Measurements from ENCODE around the gene LINGO4. TPM values are rescaled to one million over a fixed set of nuclear protein-coding genes. Genes with fewer than 3 reads are reported as not detected.
"Not testable (repeated sequence)": the region's sequence is repeated elsewhere in the genome, so short reads cannot be mapped to it uniquely, and the experiment has no call there.

The LINGO4 gene
- total and polyA plus RNA-seq, 2 of the 13 experiments (the other 11 are each of a cell fraction or from before 2014, with no cell fraction given), result 0.02 to 0.05 TPM

- FAIRE-seq (no peak), ATAC-seq (no peak), DNase-seq (ENCODE audit: low spot score) (no peak)
- Histone ChIP-seq H4K20me1 (ENCODE audit: insufficient read depth, low read length) (no peaks in the 10 kb centered on the region), H3K36me3 (replicated peaks in 1 of 2; ENCODE audit: control insufficient read depth in 1 of 2, insufficient read depth in 2 of 2, low read length in 2 of 2) (no peaks in the 10 kb centered on the region; a peak in 1 of 5 replicates), H3K27me3 (ENCODE audit: control insufficient read depth in 1 of 2, insufficient read depth in 2 of 2, low read length in 2 of 2) (no peaks in the 10 kb centered on the region), H3K9me3 (ENCODE audit: low read length) (no peaks in the 10 kb centered on the region), H3K27ac (ENCODE audit: extremely low read length, insufficient read depth, low read length) (no peak overlapping the region), H3K4me2 (ENCODE audit: low read depth, low read length) (no peak overlapping the region), H3K79me2 (ENCODE audit: insufficient read depth, low read length) (no peaks in the 10 kb centered on the region), H3K9ac (ENCODE audit: insufficient read depth, low read depth, low read length) (no peak overlapping the region), H3K4me1 (ENCODE audit: insufficient read depth, low read length) (no peaks in the 10 kb centered on the region), H3K4me3 (replicated peaks in 1 of 3; ENCODE audit: insufficient read depth in 1 of 3, low read depth in 2 of 3, low read length in 3 of 3) (no peak overlapping the region), H2AFZ (ENCODE audit: low read length) (no peak overlapping the region)
- 76% methylated on average over 3 of the region's 3 CpGs for WGBS (ENCODE audit: low lambda C conversion rate)
- BruUV-seq (replicated peaks), result no TSS peak
- intact Hi-C loops (cut with micrococcal nuclease; ENCODE audit: unreplicated experiment), result no loop called here
- in situ Hi-C loops (cut with HindIII; ENCODE audit: extremely low pct_ligation_motif_present, low pct_unique_long_range_greater_than_20kb), result no loop called here
- ChIA-PET POLR2A (no interaction called here), CTCF (ENCODE audit: low intra/inter-chr PET ratio, low total read pairs) (no interaction called here)
- TF ChIP-seq HCFC1 (IDR thresholded peaks at IDR 0.05; ENCODE audit: low read depth, low read length) (no peak), MIXL1 (CRISPR knock-in tag; IDR thresholded peaks at IDR 0.05) (no peak), ZNF280B (CRISPR knock-in tag; IDR thresholded peaks at IDR 0.05; ENCODE audit: borderline replicate concordance) (no peak), AGO2 (optimal IDR thresholded peaks at IDR 0.05; ENCODE audit: low read depth, low read length) (no peak), BORCS8-MEF2B (CRISPR knock-in tag; IDR thresholded peaks at IDR 0.05) (no peak), DMAP1 (CRISPR knock-in tag; IDR thresholded peaks at IDR 0.05) (no peak), ZNF576 (CRISPR knock-in tag; IDR thresholded peaks at IDR 0.05) (no peak), PHF20 (CRISPR knock-in tag; IDR thresholded peaks at IDR 0.05) (no peak), TCF7L2 (IDR thresholded peaks at IDR 0.05; ENCODE audit: low read depth, low read length) (no peak), ZNF3 (CRISPR knock-in tag; IDR thresholded peaks at IDR 0.05) (no peak), CBFB (CRISPR knock-in tag; IDR thresholded peaks at IDR 0.05) (no peak), BHLHE40 (IDR thresholded peaks at IDR 0.05; ENCODE audit: low read length) (no peak), AHDC1 (CRISPR knock-in tag; IDR thresholded peaks at IDR 0.05; ENCODE audit: borderline replicate concordance) (no peak), ZNF335 (CRISPR knock-in tag; IDR thresholded peaks at IDR 0.05) (no peak), SIN3B (IDR thresholded peaks at IDR 0.05; ENCODE audit: low read length) (no peak), RARA (CRISPR knock-in tag; IDR thresholded peaks at IDR 0.05) (no peak)
Measured at GRCh38 chr1:151782741-151783140, 22.5 kb downstream of the LINGO4 start.

- H3K27me3 ChIP-seq (ENCODE audit: control insufficient read depth in 1 of 2, insufficient read depth in 2 of 2, low read length in 2 of 2); H2AFZ ChIP-seq (ENCODE audit: low read length); ATAC-seq; in situ Hi-C loops (cut with HindIII; ENCODE audit: extremely low pct_ligation_motif_present, low pct_unique_long_range_greater_than_20kb); H3K4me2 ChIP-seq (ENCODE audit: low read depth, low read length); FAIRE-seq; H3K4me3 ChIP-seq (replicated peaks in 1 of 3; ENCODE audit: insufficient read depth in 1 of 3, low read depth in 2 of 3, low read length in 3 of 3); H4K20me1 ChIP-seq (ENCODE audit: insufficient read depth, low read length); intact Hi-C loops (cut with micrococcal nuclease; ENCODE audit: unreplicated experiment); H3K4me1 ChIP-seq (ENCODE audit: insufficient read depth, low read length); BruUV-seq (replicated peaks); DNase-seq (ENCODE audit: low spot score); H3K79me2 ChIP-seq (ENCODE audit: insufficient read depth, low read length); H3K9me3 ChIP-seq (ENCODE audit: low read length); H3K36me3 ChIP-seq (replicated peaks in 1 of 2; ENCODE audit: control insufficient read depth in 1 of 2, insufficient read depth in 2 of 2, low read length in 2 of 2); H3K27ac ChIP-seq (ENCODE audit: extremely low read length, insufficient read depth, low read length); POLR2A ChIA-PET; H3K9ac ChIP-seq (ENCODE audit: insufficient read depth, low read depth, low read length); CTCF ChIA-PET (ENCODE audit: low intra/inter-chr PET ratio, low total read pairs): not testable (repeated sequence)
- WGBS (ENCODE audit: low lambda C conversion rate), result 94% methylated on average over 4 of the region's 5 CpGs
Measured at GRCh38 chr1:151782026-151782425, 23.2 kb downstream of the LINGO4 start.

All from HepG2 (cell line).